GM20000 (cell line): Measurements from ENCODE around the gene SLC24A4.

ENCODE experiments used
- DNase-seq: peaks from one replicate; pipeline ENCODE4 v3.0.0; 2012; ENCODE audit warnings: low spot score
- CTCF ChIP-seq: IDR thresholded peaks from 2 replicates; pipeline ENCODE4 v1.5.1; 2012; ENCODE audit warnings: mild to moderate bottlenecking, control low read depth; ENCODE audit errors: extremely low read depth, missing control alignments

The SLC24A4 gene

GRCh38 chr14:92446771-92447170 is 123.8 kb downstream of the SLC24A4 start:
- TF ChIP-seq CTCF, result no peak
- DNase-seq, result no peak

GRCh38 chr14:92447416-92448197 is 124.6 kb downstream of the SLC24A4 start:
- TF ChIP-seq CTCF, result no peak
- DNase-seq, result no peak

DNA sequence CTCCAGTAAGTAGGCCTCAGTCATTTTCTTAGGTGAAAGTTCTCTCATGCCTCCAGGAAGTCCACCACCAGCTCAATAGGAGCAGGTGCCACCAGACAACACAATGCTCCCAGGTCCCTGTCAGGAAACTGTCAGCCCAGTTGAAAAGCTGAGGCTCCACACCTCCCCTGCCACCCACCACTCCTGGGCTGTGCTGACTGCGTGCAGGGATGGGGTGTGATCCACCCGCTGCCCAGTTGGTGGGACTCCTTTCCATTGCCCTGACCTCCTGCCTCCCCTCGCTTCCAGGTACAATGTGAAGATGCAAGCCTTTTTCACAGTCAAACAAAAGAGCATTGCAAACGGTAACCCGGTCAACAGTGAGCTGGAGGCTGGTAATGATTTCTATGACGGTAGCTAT is 125.8 kb downstream of the SLC24A4 start:
- DNase-seq, result no peak
- no peak for TF ChIP-seq CTCF

DNA sequence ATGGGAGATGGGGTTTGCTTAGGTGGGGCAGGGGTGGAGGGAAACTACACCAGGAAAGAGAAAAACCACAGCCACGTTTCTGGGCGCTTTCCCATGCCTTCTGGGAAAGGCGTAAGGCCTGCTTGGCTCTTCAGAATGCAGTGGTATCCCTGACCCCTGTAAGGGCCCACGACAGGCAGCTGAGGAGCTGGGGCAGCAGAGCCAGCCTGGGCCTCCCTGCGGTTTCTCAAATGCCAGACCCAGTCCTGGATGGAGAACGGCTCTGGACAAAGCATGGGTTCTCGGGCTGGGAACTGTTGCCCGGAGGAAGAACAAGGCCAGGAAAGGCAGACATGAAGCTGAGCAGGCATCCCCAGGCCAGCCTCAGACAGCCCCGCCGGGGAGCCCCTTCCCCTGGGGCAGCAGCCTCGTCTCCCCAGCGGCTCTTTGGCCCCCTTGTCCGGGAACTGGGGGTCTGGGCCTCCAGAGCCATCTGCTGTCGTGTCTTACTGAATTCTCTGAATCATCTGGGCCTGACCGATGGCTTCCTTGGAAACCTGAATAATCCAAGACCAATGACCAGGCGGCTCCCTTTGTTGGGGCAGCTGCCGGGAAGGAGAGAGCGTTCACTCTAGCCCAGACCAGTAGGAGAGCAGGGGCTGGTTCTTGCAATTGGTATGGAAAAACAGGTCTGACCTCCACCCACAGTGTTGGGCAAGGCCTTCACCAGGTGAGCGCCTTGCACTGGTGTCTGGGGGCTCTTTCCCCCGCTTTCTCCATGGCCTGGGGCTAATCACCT is 126.6 kb downstream of the SLC24A4 start:
- DNase-seq, result no peak
- no peak for TF ChIP-seq CTCF

DNA sequence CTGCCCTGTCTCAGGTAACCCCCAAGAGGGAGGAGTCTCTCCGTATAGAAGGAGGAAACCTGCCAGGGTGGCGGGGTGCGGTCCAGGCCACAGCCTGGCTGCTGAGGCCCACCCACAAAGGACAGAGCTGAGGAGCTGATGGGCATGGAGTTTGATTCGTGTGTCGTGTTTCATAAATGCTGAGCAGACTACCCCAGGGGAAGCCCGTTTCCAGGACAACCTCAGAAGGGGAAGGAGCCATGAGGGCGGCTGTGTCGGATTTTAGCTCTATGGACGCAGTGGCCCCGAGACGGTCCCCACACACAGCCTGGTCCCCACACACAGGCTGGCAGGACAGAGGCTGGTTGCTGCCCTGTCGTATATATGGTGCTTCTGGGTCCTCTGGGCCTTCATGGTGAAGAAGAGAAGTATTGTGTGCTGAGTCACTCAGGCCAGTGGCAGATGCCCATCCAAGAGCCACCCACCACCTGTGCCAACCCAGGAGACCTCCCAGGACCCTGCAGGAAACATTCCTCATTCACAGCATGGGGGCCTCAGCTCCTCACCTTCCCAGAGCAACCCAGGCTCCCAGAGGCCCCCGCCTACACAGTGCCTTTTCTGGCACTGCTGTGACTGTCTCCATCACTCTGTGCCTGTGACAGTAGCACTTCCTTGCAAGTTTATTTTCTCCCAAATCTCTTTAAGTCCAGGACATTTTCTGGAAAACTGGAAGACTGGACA is 127.5 kb downstream of the SLC24A4 start:
- no peak for TF ChIP-seq CTCF
- no peak for DNase-seq

DNA sequence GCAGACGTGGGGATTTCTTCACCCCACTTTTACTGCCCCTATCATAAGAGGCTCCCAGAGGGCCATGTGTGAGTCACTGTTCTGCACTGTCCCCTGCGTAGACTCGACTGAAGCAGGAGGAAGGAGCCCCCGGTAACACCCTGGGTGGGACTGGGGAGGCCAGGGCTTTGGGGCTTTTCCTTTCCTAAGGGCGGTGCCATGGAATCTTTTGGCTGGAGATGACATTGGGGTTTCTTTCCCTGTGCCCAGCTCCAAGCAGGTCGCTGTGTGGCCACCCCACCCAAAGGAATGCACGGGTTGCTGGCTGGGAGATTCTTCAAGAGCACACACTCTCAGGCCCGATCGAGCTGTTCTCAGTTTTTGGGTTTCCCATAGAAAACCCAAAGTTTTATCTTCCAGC is 128.3 kb downstream of the SLC24A4 start:
- TF ChIP-seq CTCF, result no peak
- no peak for DNase-seq

DNA sequence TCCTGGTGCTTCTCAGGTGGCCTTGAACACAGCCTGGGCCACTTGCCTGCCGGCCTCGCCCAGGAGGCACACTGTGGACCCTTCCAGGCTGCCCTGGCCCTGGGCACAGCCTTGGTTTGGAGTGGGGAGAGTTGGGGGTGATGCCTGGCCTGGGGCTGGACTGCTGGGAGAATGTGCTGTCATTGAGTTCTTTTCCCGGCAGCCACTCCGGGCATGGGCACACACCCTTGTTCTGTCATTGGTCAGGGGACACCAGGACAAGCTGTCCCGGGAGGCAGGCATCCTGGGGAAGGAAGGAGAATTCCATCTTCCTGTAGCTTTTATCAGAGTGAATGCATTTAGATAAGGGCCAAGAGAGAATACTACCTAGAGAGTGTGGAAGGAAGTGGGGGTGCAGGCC is 128.8 kb downstream of the SLC24A4 start:
- no peak for TF ChIP-seq CTCF
- no peak for DNase-seq
